Activated CD4-positive, alpha-beta T cell treated with anti-CD3 and anti-CD28 coated beads, Interleukin-2, amount 10 ng/mL, durations not matched to agents 24 days and 14 days (primary cell): ENCODE results near the gene ARPP19. TPM values are rescaled to one million over a fixed set of nuclear protein-coding genes. Genes with fewer than 3 reads are reported as not detected.

Experiments used
- total RNA-seq: library from RNA; stranded (reverse); gene quantifications from 2 replicates; pipeline ENCODE4 v1.2.3, GENCODE V29; 2022

The ARPP19 gene
- total RNA-seq, 1 donor from 2014 or later, result 215 TPM

Other genes starting within 250 kb of the ARPP19 start
- 19.8 and 23.7 TPM in 2 replicates for gene MYO5A, start 40.1 kb downstream of the ARPP19 start, total RNA-seq
- 9.3 and 13.4 TPM in 2 replicates for gene ATOSA, start 110.4 kb upstream of the ARPP19 start, total RNA-seq
- gene ONECUT1, start 221.3 kb upstream of the ARPP19 start, total RNA-seq, result not detected in 2 replicates